ENCODE measurements around the gene OLR1. TPM values are rescaled to one million over a fixed set of nuclear protein-coding genes. Genes with fewer than 3 reads are reported as not detected.

OLR1 gene
- total RNA-seq, 1 donor from 2014 or later: 0.55 TPM

DNA sequence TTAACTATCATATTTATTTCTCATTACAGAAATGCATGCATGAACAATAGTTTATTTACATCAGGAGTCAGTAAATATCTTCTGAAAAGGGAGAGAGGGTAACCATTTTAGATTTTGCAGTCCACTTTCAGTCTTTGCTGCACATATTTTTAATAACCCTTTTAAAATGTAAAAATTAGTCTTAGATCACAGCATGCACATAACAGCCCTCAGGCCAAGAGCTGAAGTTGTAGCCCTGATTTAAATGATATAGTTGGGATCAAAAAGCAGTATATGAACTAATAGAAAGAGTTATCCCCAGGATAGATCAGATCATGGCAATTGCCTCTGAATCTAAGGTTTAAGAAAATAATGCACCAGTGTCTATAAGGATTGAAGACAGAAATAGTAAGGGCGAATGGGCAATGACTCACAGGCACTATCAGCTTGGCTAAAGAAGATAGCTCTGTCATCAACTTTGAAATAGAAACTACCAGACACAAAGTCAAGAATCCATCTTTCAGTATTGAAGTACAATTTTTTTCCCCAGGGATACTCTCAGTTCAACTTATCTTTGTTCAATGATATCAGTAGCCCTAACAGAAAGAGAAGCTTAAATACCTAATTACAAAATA lies 28.8 kb downstream of the OLR1 start:
- Histone ChIP-seq H3K9me3 (replicated peaks) (no peaks in the 10 kb centered on the region), H3K4me3 (no peak overlapping the region), H3K4me1 (peaks cover 17% of the 10 kb centered on the region), H3K36me3 (no peaks in the 10 kb centered on the region), H3K27ac (replicated peaks) (peak overlapping the region; percentile 51), H3K27me3 (ENCODE audit: low read depth) (no peaks in the 10 kb centered on the region)
- TF ChIP-seq, protein P1, sequence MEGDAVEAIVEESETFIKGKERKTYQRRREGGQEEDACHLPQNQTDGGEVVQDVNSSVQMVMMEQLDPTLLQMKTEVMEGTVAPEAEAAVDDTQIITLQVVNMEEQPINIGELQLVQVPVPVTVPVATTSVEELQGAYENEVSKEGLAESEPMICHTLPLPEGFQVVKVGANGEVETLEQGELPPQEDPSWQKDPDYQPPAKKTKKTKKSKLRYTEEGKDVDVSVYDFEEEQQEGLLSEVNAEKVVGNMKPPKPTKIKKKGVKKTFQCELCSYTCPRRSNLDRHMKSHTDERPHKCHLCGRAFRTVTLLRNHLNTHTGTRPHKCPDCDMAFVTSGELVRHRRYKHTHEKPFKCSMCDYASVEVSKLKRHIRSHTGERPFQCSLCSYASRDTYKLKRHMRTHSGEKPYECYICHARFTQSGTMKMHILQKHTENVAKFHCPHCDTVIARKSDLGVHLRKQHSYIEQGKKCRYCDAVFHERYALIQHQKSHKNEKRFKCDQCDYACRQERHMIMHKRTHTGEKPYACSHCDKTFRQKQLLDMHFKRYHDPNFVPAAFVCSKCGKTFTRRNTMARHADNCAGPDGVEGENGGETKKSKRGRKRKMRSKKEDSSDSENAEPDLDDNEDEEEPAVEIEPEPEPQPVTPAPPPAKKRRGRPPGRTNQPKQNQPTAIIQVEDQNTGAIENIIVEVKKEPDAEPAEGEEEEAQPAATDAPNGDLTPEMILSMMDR (IDR thresholded peaks at IDR 0.05; ENCODE audit: borderline replicate concordance): no peak
- no peak for DNase-seq
- intact Hi-C loops (cut with micrococcal nuclease): no loop called here

DNA sequence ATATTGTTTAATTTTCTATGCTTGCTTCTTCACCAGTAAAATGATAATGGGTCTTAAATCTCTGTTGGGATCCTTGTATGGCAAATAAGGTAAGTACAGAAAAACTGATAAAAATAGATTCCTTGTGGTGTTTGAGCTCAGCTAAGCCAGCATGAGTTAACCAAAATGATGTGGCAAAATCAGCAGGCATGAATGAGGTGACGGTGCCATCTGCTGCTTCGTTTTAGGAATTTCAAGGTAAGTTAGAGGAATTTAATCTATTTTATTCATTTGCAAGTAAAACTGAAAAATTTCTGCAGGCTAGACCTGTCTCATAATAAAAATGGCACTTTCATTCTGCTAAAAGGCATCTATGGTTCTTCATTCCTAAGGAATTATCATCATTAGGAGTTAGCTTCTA lies 31.9 kb downstream of the OLR1 start:
- no peak for DNase-seq
- no peaks in the 10 kb centered on the region for H3K36me3 ChIP-seq
- TF ChIP-seq, protein P1 (IDR thresholded peaks at IDR 0.05; ENCODE audit: borderline replicate concordance): peak; percentile 70

DNA sequence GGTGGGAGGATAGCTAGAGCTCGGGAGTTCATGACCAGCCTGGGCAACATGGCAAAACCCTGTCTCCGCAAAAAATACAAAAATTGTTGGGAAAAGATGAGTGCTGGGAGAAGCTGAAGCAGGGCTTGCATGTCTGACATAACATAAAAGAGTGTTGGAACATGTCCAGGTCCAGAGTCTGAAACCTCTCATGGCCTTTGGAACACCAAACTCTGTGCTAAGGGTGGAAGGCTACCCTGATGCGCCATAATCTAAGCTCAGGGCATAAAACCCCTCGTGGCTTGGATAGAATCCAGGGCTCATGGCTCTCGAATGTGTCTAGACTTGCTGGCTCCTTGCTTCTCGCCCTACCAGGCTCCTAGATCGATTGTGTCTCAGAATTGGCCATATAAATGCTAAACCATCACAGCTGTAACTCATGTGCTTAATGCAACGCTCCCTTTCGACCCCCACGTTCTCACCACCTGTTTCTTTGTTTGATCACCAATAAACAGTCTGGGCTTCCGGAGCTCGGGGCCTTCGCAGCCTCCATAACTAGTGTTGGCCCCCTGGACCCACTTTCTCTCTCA lies 35.2 kb downstream of the OLR1 start:
- H3K36me3 ChIP-seq: no peaks in the 10 kb centered on the region
- TF ChIP-seq, protein P1 (IDR thresholded peaks at IDR 0.05; ENCODE audit: borderline replicate concordance): no peak
- no peaks in the 10 kb centered on the region for H3K27me3 ChIP-seq (ENCODE audit: low read depth)
- intact Hi-C loops (cut with micrococcal nuclease): no loop called here
- no peak for DNase-seq
- H3K9me3 ChIP-seq (replicated peaks): no peaks in the 10 kb centered on the region
- peaks cover 10% of the 10 kb centered on the region for H3K4me1 ChIP-seq
- H3K27ac ChIP-seq (replicated peaks): no peak overlapping the region
- H3K4me3 ChIP-seq: no peak overlapping the region

More for the DNA sequence above, 31.9 kb downstream of the OLR1 start:
- Histone ChIP-seq H3K4me1 (peaks cover 17% of the 10 kb centered on the region), H3K27ac (replicated peaks) (no peak overlapping the region), H3K4me3 (no peak overlapping the region), H3K9me3 (replicated peaks) (no peaks in the 10 kb centered on the region), H3K27me3 (ENCODE audit: low read depth) (no peaks in the 10 kb centered on the region)
- intact Hi-C loops (cut with micrococcal nuclease): loop anchor here (2.0 kb wide), 1 partner anchor 107 kb away; no protein-coding TSS in a partner anchor

DNA sequence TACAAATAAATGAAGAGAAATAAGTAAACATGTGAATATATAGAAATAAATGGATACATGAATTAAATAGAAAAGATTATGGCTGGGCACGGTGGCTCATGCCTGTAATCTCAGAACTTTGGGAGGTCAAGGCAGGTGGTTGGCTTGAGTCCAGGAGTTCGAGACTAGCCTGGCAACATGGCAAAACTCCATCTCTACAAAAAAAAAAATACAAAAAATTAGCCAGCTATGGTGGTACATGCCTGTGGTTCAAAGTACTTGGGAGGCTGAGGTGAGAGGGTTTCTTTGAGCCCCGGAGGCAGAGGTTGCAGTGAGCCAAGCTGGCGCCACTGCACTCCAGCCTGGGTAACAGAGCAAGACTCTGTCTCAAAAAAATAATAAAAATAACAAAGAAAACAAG lies 36.8 kb downstream of the OLR1 start:
- H3K27ac ChIP-seq (replicated peaks): no peak overlapping the region
- TF ChIP-seq, protein P1 (IDR thresholded peaks at IDR 0.05; ENCODE audit: borderline replicate concordance): no peak
- H3K4me3 ChIP-seq: no peak overlapping the region
- H3K4me1 ChIP-seq: peaks cover 16% of the 10 kb centered on the region
- intact Hi-C loops (cut with micrococcal nuclease): no loop called here
- no peak for DNase-seq
- H3K27me3 ChIP-seq (ENCODE audit: low read depth): no peaks in the 10 kb centered on the region
- H3K9me3 ChIP-seq (replicated peaks): no peaks in the 10 kb centered on the region
- H3K36me3 ChIP-seq: no peaks in the 10 kb centered on the region

GRCh38 chr12:10132850-10133370 lies 39.0 kb downstream of the OLR1 start:
- intact Hi-C loops (cut with micrococcal nuclease): no loop called here
- Histone ChIP-seq H3K27me3 (ENCODE audit: low read depth) (no peaks in the 10 kb centered on the region), H3K36me3 (no peaks in the 10 kb centered on the region), H3K27ac (replicated peaks) (no peak overlapping the region), H3K4me3 (no peak overlapping the region), H3K4me1 (peaks cover 16% of the 10 kb centered on the region), H3K9me3 (replicated peaks) (no peaks in the 10 kb centered on the region)
- TF ChIP-seq, protein P1 (IDR thresholded peaks at IDR 0.05; ENCODE audit: borderline replicate concordance): no peak
- no peak for DNase-seq

All from left ventricle myocardium inferior (tissue), 1 donor.